Stimulated activated CD8-positive, alpha-beta memory T cell treated with anti-CD3 and anti-CD28 coated beads, Interleukin-7, amount 100 ng/mL, for 1 hour (primary cell): ENCODE results near the gene RASSF10.

ENCODE experiments used
- DNase-seq, 2 donors: peaks; one replicate each; pipeline ENCODE4 v3.0.0-alpha.2; 2020; ENCODE audit warnings: low read depth in 2 of 2

The RASSF10 gene

GRCh38 chr11:13008625-13009475 lies at the start of gene RASSF10:
Gene RASSF10, plus strand, starts transcription at chr11:13009316. Its CDS starts 261 bp downstream, at chr11:13009577.
- no peak for DNase-seq

GRCh38 chr11:12961615-12962014 lies 47.5 kb upstream of the RASSF10 start:
- DNase-seq, result no peak

GRCh38 chr11:12962306-12962705 lies 46.8 kb upstream of the RASSF10 start:
- no peak for DNase-seq

GRCh38 chr11:12963051-12963450 lies 46.1 kb upstream of the RASSF10 start:
- no peak for DNase-seq

- peak in 1 of 2 donors; percentile 29 for DNase-seq
Measured at GRCh38 chr11:12963792-12964536, 45.2 kb upstream of the RASSF10 start.

- no peak for DNase-seq
Measured at GRCh38 chr11:12964650-12965049, 44.5 kb upstream of the RASSF10 start.

- DNase-seq, result no peak
Measured at GRCh38 chr11:12966002-12966401, 43.1 kb upstream of the RASSF10 start.

GRCh38 chr11:12968101-12968500 lies 41.0 kb upstream of the RASSF10 start:
- no peak for DNase-seq

- DNase-seq, result no peak
Measured at GRCh38 chr11:12968826-12969225, 40.3 kb upstream of the RASSF10 start.

GRCh38 chr11:12971955-12972354 lies 37.2 kb upstream of the RASSF10 start:
- DNase-seq, result no peak

GRCh38 chr11:12973528-12974181 lies 35.5 kb upstream of the RASSF10 start:
- DNase-seq, result no peak

GRCh38 chr11:12975195-12975594 lies 33.9 kb upstream of the RASSF10 start:
- DNase-seq, result no peak

GRCh38 chr11:12979928-12980689 lies 29.0 kb upstream of the RASSF10 start:
- DNase-seq, result no peak

- no peak for DNase-seq
Measured at GRCh38 chr11:12981676-12982522, 27.2 kb upstream of the RASSF10 start.

- DNase-seq, result no peak
Measured at GRCh38 chr11:12983336-12983735, 25.8 kb upstream of the RASSF10 start.

- no peak for DNase-seq
Measured at GRCh38 chr11:12986194-12986898, 22.8 kb upstream of the RASSF10 start.

- DNase-seq, result no peak
Measured at GRCh38 chr11:12989428-12990161, 19.5 kb upstream of the RASSF10 start.

GRCh38 chr11:12990162-12990480 lies 19.0 kb upstream of the RASSF10 start:
- no peak for DNase-seq

GRCh38 chr11:12991426-12991825 lies 17.7 kb upstream of the RASSF10 start:
- no peak for DNase-seq

- no peak for DNase-seq
Measured at GRCh38 chr11:12993626-12994025, 15.5 kb upstream of the RASSF10 start.
